Measurements from ENCODE around the gene SLC24A1.

Gene SLC24A1

DNA sequence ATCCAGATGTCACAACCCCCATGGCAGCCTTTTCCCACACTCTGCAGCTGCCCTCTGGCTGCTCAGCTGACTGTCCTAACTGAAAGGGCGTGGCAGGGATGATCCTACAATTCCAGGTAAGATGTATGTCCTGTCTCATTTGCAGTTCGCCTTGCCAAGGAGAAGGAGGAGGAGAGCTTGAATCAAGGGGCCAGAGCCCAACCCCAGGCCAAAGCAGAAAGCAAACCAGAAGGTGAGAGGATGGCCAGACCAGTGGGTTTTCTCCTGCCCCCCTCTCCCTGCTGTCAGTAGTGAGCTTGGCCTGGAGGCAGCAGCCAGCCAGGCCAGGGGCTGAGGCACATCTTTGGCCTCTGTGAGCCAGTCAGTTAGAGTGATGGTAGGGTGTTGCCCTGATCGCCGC, 22.5 kb downstream of the SLC24A1 start:
- DNase-seq (ENCODE audit: insufficient read length, low spot score) (no peak), FAIRE-seq (no peak)
- TF ChIP-seq POLR2A (IDR thresholded peaks at IDR 0.05; ENCODE audit: low read depth, low read length) (0 out of 2 replicates have a peak, but pooled peaks have one; percentile 4), SPI1 (IDR thresholded peaks at IDR 0.05; ENCODE audit: low read depth, low read length) (no peak), PAX5 (IDR thresholded peaks at IDR 0.05; ENCODE audit: insufficient read depth, low read length, severe bottlenecking) (no peak), POLR2AphosphoS5 (IDR thresholded peaks at IDR 0.05; ENCODE audit: low read depth, low read length) (peak; percentile 66; the same call in 1 of the 2 replicates), TAF1 (IDR thresholded peaks at IDR 0.05; ENCODE audit: low read depth, low read length) (no peak), POU2F2 (IDR thresholded peaks at IDR 0.05; ENCODE audit: low read depth, low read length) (no peak)

DNA sequence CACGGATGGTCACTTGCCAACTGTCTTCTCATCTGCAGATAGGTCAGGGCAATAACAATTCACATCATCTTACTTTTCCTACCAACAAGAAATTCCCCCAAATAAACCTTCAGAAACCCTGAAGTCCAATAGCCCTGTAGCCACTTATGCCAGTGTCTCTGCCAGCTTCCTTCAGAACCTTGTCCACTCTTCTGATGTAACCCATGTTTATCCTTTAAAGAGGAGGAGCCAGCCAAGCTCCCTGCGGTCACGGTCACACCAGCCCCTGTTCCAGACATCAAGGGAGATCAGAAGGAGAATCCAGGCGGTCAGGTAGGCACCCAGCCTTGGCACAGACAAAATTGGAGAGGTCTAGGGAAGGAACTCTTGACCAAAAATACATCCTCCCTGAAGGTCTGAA, 23.7 kb downstream of the SLC24A1 start:
- TF ChIP-seq POU2F2 (IDR thresholded peaks at IDR 0.05; ENCODE audit: low read depth, low read length) (no peak), TAF1 (IDR thresholded peaks at IDR 0.05; ENCODE audit: low read depth, low read length) (no peak), SPI1 (IDR thresholded peaks at IDR 0.05; ENCODE audit: low read depth, low read length) (no peak), PAX5 (IDR thresholded peaks at IDR 0.05; ENCODE audit: insufficient read depth, low read length, severe bottlenecking) (no peak), POLR2AphosphoS5 (IDR thresholded peaks at IDR 0.05; ENCODE audit: low read depth, low read length) (no peak), POLR2A (IDR thresholded peaks at IDR 0.05; ENCODE audit: low read depth, low read length) (no peak; the same call in 1 of the 2 replicates)
- DNase-seq (ENCODE audit: insufficient read length, low spot score), result no peak
- no peak for FAIRE-seq

DNA sequence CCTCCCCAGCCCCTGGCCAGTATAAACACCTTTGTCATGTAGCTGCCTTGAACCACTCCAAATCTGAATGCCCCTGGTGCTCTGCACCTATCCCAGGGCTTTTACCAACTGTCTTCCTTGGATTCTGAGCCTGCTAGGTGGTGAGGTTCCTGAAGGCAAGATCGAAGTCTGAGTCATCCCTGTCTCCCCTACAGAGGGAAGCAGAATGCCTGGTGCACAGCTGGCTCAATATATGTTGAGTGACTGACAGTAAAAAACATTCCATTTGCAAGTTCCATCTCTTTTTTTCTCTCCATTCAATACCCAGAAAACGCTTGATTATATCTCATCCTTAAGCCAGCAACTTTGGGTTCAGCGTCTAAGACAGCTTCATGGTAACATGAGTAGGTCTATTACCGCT, 24.7 kb downstream of the SLC24A1 start:
- FAIRE-seq (no peak), DNase-seq (ENCODE audit: insufficient read length, low spot score) (no peak)
- TF ChIP-seq TAF1 (IDR thresholded peaks at IDR 0.05; ENCODE audit: low read depth, low read length) (no peak), PAX5 (IDR thresholded peaks at IDR 0.05; ENCODE audit: insufficient read depth, low read length, severe bottlenecking) (no peak), POU2F2 (IDR thresholded peaks at IDR 0.05; ENCODE audit: low read depth, low read length) (no peak), POLR2AphosphoS5 (IDR thresholded peaks at IDR 0.05; ENCODE audit: low read depth, low read length) (no peak), POLR2A (IDR thresholded peaks at IDR 0.05; ENCODE audit: low read depth, low read length) (no peak), SPI1 (IDR thresholded peaks at IDR 0.05; ENCODE audit: low read depth, low read length) (no peak)

DNA sequence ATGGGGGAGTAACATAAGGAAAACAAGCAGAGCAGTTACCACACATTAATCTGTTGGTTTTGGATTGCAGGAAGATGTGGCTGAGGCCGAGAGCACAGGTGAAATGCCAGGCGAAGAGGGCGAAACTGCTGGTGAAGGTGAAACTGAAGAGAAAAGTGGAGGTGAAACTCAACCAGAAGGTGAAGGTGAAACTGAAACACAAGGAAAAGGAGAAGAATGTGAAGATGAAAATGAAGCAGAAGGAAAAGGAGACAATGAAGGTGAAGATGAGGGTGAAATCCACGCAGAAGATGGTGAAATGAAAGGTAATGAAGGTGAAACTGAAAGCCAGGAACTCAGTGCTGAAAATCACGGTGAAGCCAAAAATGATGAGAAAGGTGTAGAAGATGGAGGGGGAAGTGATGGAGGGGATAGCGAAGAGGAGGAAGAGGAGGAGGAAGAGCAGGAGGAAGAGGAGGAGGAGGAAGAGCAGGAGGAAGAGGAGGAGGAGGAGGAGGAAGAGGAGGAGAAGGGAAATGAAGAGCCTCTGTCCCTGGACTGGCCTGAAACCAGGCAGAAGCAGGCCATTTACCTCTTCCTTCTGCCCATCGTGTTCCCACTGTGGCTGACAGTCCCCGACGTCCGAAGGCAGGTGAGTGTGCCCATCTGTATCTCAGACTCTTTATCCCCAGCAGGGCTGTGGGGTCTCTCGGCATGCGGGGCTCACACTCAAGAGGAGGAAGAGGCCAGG, 28.7 kb downstream of the SLC24A1 start:
- DNase-seq (ENCODE audit: insufficient read length, low spot score) (no peak), FAIRE-seq (no peak)
- TF ChIP-seq PAX5 (IDR thresholded peaks at IDR 0.05; ENCODE audit: insufficient read depth, low read length, severe bottlenecking), result no peak
- TF ChIP-seq POLR2A (IDR thresholded peaks at IDR 0.05; ENCODE audit: low read depth, low read length), result peak; percentile 67

DNA sequence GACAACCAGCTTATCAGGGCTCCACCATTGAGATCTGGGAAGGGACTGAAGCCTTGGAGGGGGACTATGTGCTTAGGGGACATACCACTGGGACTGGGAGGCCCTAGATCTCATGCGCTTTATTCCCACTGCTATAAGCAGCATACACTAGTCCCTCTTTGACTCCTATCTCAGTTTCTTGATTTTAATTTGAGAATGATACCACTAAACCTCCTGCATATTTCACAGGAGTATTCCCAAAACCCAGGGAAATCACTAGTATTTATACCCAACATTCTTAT, 29.2 kb downstream of the SLC24A1 start:
- TF ChIP-seq POLR2AphosphoS5 (IDR thresholded peaks at IDR 0.05; ENCODE audit: low read depth, low read length), result peak; percentile 62
- no peak for TF ChIP-seq PAX5 (IDR thresholded peaks at IDR 0.05; ENCODE audit: insufficient read depth, low read length, severe bottlenecking)
- no peak for TF ChIP-seq SPI1 (IDR thresholded peaks at IDR 0.05; ENCODE audit: low read depth, low read length)
- no peak for TF ChIP-seq POU2F2 (IDR thresholded peaks at IDR 0.05; ENCODE audit: low read depth, low read length)
- 0 out of 2 replicates have a peak, but pooled peaks have one; percentile 37 for TF ChIP-seq POLR2A (IDR thresholded peaks at IDR 0.05; ENCODE audit: low read depth, low read length)
- TF ChIP-seq TAF1 (IDR thresholded peaks at IDR 0.05; ENCODE audit: low read depth, low read length), result no peak
- FAIRE-seq (no peak), DNase-seq (ENCODE audit: insufficient read length, low spot score) (no peak)

DNA sequence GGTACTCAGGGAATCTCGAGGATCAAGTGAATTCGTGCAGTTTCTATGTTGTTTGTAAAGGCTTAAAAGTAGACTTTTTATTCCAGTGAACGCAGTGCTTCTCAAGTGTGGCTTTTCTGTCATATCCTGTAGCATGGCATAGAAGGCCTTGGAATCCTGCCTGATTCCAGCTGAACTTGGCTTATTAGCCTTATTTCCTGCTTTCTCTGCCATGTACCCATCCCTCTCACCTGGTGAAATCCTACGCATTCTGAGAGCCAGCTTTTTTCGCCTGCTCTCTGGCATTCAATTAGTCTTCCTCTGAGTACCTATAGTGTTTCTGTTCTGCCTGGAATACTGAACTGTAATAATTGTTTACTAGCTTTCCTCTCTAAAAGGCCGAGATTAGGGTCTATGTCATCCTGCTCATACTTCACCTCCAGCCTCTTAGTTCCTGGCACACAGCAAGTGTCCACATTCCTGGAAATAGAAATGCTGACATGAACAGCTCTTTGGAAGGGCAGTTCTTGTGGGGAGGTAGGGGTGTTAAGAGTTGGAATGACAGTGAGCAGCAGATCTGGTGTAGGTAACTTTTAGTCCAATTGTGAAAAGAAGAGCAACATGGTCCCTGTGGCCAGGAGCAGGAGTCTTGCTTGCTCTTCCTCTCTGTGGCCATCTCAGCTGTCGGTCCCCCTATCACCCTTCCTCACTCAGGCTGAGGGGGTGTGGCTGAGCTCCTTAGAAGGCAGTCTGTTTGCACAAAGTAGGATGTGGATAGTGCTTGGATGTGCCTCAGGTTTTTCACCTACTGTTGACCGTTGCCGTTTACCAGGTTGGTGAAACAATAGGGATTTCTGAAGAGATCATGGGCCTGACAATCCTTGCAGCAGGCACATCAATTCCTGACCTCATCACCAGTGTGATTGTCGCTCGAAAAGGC, 30.4 kb downstream of the SLC24A1 start:
- DNase-seq (ENCODE audit: insufficient read length, low spot score) (no peak), FAIRE-seq (no peak)
- TF ChIP-seq PAX5 (IDR thresholded peaks at IDR 0.05; ENCODE audit: insufficient read depth, low read length, severe bottlenecking) (no peak), POLR2A (IDR thresholded peaks at IDR 0.05; ENCODE audit: low read depth, low read length) (no peak; the same call in 1 of the 2 replicates), SPI1 (IDR thresholded peaks at IDR 0.05; ENCODE audit: low read depth, low read length) (no peak), TAF1 (IDR thresholded peaks at IDR 0.05; ENCODE audit: low read depth, low read length) (no peak), POU2F2 (IDR thresholded peaks at IDR 0.05; ENCODE audit: low read depth, low read length) (no peak), POLR2AphosphoS5 (IDR thresholded peaks at IDR 0.05; ENCODE audit: low read depth, low read length) (no peak)

DNA sequence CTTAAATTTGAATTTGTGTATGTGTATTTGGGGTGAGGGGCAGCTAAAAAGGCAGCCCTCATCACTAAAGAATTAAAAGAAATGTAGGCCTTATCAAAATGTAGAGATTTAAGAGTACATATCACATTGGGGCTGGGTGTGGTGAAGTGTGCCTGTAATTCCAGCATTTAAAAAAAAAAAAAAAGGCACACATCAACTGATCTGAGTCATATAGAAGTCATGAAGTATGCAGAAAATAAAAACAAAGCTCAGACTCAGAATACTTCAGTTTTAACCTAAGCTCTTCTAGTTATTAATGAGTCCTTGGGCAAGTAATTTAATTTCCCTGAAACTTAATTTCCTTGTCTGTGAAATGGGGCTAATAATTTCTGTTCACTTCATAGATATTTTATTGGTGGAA, 31.6 kb downstream of the SLC24A1 start:
- FAIRE-seq, result no peak
- no peak for TF ChIP-seq PAX5 (IDR thresholded peaks at IDR 0.05; ENCODE audit: insufficient read depth, low read length, severe bottlenecking)
- TF ChIP-seq SPI1 (IDR thresholded peaks at IDR 0.05; ENCODE audit: low read depth, low read length), result no peak
- no peak for TF ChIP-seq POU2F2 (IDR thresholded peaks at IDR 0.05; ENCODE audit: low read depth, low read length)
- TF ChIP-seq POLR2A (IDR thresholded peaks at IDR 0.05; ENCODE audit: low read depth, low read length), result no peak
- TF ChIP-seq POLR2AphosphoS5 (IDR thresholded peaks at IDR 0.05; ENCODE audit: low read depth, low read length), result no peak
- TF ChIP-seq TAF1 (IDR thresholded peaks at IDR 0.05; ENCODE audit: low read depth, low read length), result no peak
- no peak for DNase-seq (ENCODE audit: insufficient read length, low spot score)

DNA sequence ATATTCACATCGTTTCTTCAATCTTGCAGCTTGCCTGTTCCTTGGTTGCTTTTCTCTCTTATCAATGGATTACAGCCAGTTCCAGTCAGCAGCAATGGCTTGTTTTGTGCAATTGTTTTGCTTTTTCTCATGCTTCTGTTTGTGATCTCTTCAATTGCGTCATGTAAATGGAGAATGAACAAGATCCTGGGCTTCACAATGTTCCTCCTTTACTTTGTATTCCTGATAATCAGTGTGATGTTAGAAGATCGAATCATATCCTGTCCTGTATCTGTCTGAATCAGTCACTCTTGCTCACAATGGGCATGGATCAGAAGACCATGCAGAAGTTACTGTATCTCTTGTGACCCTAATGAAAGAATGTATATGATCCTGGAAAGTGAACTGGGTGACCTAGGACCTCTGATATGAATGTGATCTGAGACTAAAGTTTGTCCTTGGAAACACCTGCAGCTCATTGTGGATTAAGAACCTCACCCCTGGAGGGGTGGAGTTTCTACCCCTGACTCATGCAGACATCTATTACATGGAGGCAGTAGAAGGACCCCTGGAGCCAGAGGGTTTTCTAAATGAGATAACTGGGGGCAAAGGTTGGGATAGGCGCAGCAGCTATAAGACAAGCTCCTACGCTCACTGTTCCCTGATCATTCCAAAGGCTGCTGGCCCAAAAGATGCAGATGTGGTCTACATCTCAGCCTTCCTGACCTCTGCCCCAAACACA, 32.2 kb downstream of the SLC24A1 start:
- TF ChIP-seq SPI1 (IDR thresholded peaks at IDR 0.05; ENCODE audit: low read depth, low read length), result no peak
- no peak for TF ChIP-seq POLR2AphosphoS5 (IDR thresholded peaks at IDR 0.05; ENCODE audit: low read depth, low read length)
- TF ChIP-seq PAX5 (IDR thresholded peaks at IDR 0.05; ENCODE audit: insufficient read depth, low read length, severe bottlenecking), result no peak
- no peak for TF ChIP-seq TAF1 (IDR thresholded peaks at IDR 0.05; ENCODE audit: low read depth, low read length)
- no peak for TF ChIP-seq POLR2A (IDR thresholded peaks at IDR 0.05; ENCODE audit: low read depth, low read length)
- TF ChIP-seq POU2F2 (IDR thresholded peaks at IDR 0.05; ENCODE audit: low read depth, low read length), result no peak
- no peak for FAIRE-seq
- DNase-seq (ENCODE audit: insufficient read length, low spot score), result no peak

DNA sequence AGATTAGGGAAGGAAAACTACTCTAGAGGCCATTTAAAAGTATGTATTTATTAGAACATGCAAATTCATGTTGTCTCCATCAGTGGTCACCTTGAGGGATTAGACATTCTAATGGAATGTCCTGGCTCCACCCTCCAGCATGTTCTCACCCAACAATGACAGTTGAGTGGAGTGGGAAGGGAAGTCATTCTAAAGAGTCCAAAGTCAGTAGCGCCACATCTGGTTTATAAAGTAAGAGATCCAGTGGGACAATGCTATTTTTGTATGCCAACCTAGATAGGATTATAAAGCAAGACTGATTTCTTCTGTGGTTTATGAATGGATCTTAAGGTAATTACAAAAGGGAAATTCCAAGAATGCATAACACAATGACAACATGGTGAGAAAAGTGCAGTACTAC, 33.3 kb downstream of the SLC24A1 start:
- FAIRE-seq (no peak), DNase-seq (ENCODE audit: insufficient read length, low spot score) (no peak)
- TF ChIP-seq POLR2AphosphoS5 (IDR thresholded peaks at IDR 0.05; ENCODE audit: low read depth, low read length) (no peak), TAF1 (IDR thresholded peaks at IDR 0.05; ENCODE audit: low read depth, low read length) (no peak), SPI1 (IDR thresholded peaks at IDR 0.05; ENCODE audit: low read depth, low read length) (no peak), POU2F2 (IDR thresholded peaks at IDR 0.05; ENCODE audit: low read depth, low read length) (no peak)

Measured in GM12891 (cell line).